ENCODE results near the gene FNDC3B.

- no peak for TF ChIP-seq CTCF (IDR thresholded peaks at IDR 0.05; ENCODE audit: low read depth, low read length)
- TF ChIP-seq POLR2A (IDR thresholded peaks at IDR 0.05; ENCODE audit: extremely low read depth, insufficient read length) = no peak
- no peak for TF ChIP-seq MYC (IDR thresholded peaks at IDR 0.05; ENCODE audit: low read depth, low read length)
- TF ChIP-seq MAX (IDR thresholded peaks at IDR 0.05; ENCODE audit: low read depth, low read length) = no peak
Measured at GRCh38 chr3:171991166-171991565, 48.2 kb upstream of the FNDC3B start.
